ENCODE results near the gene SGCD. TPM values are rescaled to one million over a fixed set of nuclear protein-coding genes. Genes with fewer than 3 reads are reported as not detected.

The SGCD gene
- total and polyA plus RNA-seq, 4 donors = 0.79 to 20.9 (median 6.0) TPM

DNA sequence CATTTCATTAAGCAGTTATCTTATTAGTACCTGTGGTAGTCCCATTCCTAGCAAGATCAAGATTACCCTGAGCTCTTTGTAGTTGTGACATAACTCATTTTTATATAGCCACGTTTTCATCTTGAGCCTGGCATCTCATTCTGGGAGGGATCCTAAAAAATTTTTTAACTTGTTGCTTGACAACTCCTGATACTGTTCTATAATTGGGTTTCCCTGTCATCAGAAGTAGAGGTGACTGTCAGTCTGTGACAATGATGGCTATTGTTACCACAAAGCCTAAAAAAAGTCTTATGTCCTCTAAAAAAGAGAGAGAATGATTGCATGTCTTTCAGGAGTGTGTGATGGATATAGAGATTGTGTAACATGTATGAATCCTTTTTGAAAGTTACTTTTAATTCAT lies 164.8 kb downstream of the SGCD start:
- Histone ChIP-seq H3K36me3 (ENCODE audit: control insufficient read depth in 4 of 4, insufficient read depth in 4 of 4, low read length in 4 of 4) (no peaks in the 10 kb centered on the region), H3K9ac (ENCODE audit: insufficient read depth in 1 of 2, low read length in 2 of 2) (no peak overlapping the region), H3K4me3 (no peak overlapping the region), H3K27ac (ENCODE audit: low read depth in 1 of 2, low read length in 1 of 2) (no peak overlapping the region), H3K9me3 (ENCODE audit: control insufficient read depth in 4 of 4, insufficient read depth in 3 of 4, low read length in 3 of 4) (peaks cover 0 to 2% (median 0%) of the 10 kb centered on the region in 4 donors), H3K27me3 (ENCODE audit: control insufficient read depth in 3 of 3, insufficient read depth in 3 of 3, low read length in 2 of 3) (no peaks in the 10 kb centered on the region), H3K4me1 (ENCODE audit: control insufficient read depth in 5 of 5, insufficient read depth in 5 of 5, low read length in 5 of 5) (peaks cover 0 to 16% (median 0%) of the 10 kb centered on the region in 5 donors)
- ATAC-seq (ENCODE audit: insufficient read depth, low FRiP score) = no peak
- 21 to 46% methylated on average over 1 of the region's 1 CpG for WGBS, 2 donors
- TF ChIP-seq, protein P1, sequence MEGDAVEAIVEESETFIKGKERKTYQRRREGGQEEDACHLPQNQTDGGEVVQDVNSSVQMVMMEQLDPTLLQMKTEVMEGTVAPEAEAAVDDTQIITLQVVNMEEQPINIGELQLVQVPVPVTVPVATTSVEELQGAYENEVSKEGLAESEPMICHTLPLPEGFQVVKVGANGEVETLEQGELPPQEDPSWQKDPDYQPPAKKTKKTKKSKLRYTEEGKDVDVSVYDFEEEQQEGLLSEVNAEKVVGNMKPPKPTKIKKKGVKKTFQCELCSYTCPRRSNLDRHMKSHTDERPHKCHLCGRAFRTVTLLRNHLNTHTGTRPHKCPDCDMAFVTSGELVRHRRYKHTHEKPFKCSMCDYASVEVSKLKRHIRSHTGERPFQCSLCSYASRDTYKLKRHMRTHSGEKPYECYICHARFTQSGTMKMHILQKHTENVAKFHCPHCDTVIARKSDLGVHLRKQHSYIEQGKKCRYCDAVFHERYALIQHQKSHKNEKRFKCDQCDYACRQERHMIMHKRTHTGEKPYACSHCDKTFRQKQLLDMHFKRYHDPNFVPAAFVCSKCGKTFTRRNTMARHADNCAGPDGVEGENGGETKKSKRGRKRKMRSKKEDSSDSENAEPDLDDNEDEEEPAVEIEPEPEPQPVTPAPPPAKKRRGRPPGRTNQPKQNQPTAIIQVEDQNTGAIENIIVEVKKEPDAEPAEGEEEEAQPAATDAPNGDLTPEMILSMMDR (IDR thresholded peaks at IDR 0.05; ENCODE audit: control extremely low read depth, extremely low read depth) = no peak
- no peak for DNase-seq

DNA sequence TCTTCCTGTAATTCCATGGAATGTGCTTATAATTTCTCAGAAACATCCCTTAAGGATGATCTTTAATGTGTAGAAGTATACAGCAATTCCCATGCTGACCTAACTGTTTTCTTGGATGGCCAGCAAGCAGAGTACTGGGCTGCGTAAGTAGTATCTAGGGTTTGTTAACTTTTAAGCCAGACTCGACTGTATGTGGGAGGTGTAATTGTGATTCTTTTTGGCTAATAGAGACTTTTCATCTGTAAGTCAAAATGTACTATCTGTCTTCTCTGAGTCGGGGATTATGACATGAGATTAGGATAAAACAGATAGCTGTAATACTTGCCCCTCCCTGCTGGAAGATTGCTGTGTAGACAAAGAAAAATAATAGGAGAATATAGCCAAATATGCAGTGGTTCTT lies 169.3 kb downstream of the SGCD start:
- H3K27me3 ChIP-seq (ENCODE audit: control insufficient read depth in 3 of 3, insufficient read depth in 3 of 3, low read length in 2 of 3) = no peaks in the 10 kb centered on the region
- H3K4me1 ChIP-seq (ENCODE audit: control insufficient read depth in 5 of 5, insufficient read depth in 5 of 5, low read length in 5 of 5) = peaks cover 0 to 23% (median 0%) of the 10 kb centered on the region in 5 donors
- TF ChIP-seq, protein P1 (IDR thresholded peaks at IDR 0.05; ENCODE audit: control extremely low read depth, extremely low read depth) = no peak
- 66 to 81% methylated on average over 3 of the region's 3 CpGs for WGBS, 2 donors
- H3K9me3 ChIP-seq (ENCODE audit: control insufficient read depth in 4 of 4, insufficient read depth in 3 of 4, low read length in 3 of 4) = no peaks in the 10 kb centered on the region
- H3K9ac ChIP-seq (ENCODE audit: insufficient read depth in 1 of 2, low read length in 2 of 2) = no peak overlapping the region
- peak overlapping the region in 1 of 2 donors; percentile 45 for H3K27ac ChIP-seq (ENCODE audit: low read depth in 1 of 2, low read length in 1 of 2)
- H3K4me3 ChIP-seq = no peak overlapping the region
- no peaks in the 10 kb centered on the region for H3K36me3 ChIP-seq (ENCODE audit: control insufficient read depth in 4 of 4, insufficient read depth in 4 of 4, low read length in 4 of 4)
- ATAC-seq (ENCODE audit: insufficient read depth, low FRiP score) = no peak
- no peak for DNase-seq

DNA sequence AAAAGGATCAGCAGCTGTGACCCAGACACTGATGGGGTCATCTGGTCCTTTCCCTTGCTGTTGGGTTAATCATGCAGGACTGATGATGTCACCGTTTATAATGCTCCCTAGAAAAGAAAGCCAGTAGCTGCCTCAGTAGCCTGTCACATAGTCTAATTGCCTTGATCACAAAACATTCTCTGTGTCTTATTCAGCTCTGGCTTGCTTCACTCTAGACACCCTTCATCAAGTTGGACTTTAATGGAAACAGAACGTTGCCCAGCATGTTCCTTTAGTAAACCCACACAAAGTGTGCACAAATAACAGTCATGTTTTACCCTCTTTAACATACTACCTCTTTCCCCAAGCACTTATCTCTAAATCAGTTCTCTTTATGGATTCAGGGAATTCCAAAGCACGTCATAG lies 170.8 kb downstream of the SGCD start:
- no peak for ATAC-seq (ENCODE audit: insufficient read depth, low FRiP score)
- DNase-seq = no peak
- Histone ChIP-seq H3K9ac (ENCODE audit: insufficient read depth in 1 of 2, low read length in 2 of 2) (no peak overlapping the region), H3K4me3 (no peak overlapping the region), H3K36me3 (ENCODE audit: control insufficient read depth in 4 of 4, insufficient read depth in 4 of 4, low read length in 4 of 4) (no peaks in the 10 kb centered on the region), H3K27me3 (ENCODE audit: control insufficient read depth in 3 of 3, insufficient read depth in 3 of 3, low read length in 2 of 3) (no peaks in the 10 kb centered on the region), H3K9me3 (ENCODE audit: control insufficient read depth in 4 of 4, insufficient read depth in 3 of 4, low read length in 3 of 4) (no peaks in the 10 kb centered on the region), H3K4me1 (ENCODE audit: control insufficient read depth in 5 of 5, insufficient read depth in 5 of 5, low read length in 5 of 5) (peaks cover 0 to 22% (median 0%) of the 10 kb centered on the region in 5 donors), H3K27ac (ENCODE audit: low read depth in 1 of 2, low read length in 1 of 2) (peak overlapping the region in 1 of 2 donors; percentile 45)
- 40 to 70% methylated on average over 3 of the region's 3 CpGs for WGBS, 2 donors
- TF ChIP-seq, protein P1 (IDR thresholded peaks at IDR 0.05; ENCODE audit: control extremely low read depth, extremely low read depth) = no peak
